ENCODE results near the gene SETD1B. TPM values are rescaled to one million over a fixed set of nuclear protein-coding genes. Genes with fewer than 3 reads are reported as not detected.

Gene SETD1B
- total RNA-seq, 1 donor from 2014 or later, result 1.8 TPM

DNA sequence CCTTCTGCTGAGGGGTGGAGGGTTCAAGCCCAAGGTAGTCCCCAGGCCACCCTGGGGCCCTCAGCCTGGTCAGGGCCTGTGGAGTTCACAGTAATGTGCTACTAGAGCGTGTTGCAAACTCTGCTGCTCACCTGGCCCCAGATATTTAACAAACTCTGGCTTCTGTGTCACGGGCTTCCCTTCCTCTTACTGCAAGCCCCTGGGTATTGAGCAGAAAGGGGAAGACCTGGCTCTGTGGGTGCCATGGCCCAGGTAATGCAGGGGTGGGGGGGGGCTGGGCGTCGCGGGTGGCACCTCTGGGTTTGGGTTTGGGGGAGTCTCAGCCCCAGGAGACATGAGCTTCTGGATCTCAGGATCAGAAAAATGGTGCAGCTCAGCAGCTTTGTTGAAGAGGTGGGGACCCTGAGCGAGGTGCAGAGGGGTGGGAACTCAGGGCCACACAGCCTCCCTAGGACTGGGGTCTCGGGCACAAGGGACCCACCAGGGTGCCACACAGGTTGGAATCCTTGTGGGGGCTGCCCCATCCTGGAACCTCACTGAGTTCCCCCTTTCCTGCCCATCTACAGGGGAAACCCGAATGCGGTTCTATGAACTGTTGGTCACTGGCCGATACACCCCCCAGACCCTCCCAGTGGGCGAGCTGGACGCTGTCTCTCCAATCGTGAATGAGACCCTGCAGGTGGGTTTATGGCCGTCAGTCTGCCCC lies 4.0 kb downstream of the SETD1B start:
- Histone ChIP-seq H4K20me1 (ENCODE audit: low read depth) (peaks cover 67% of the 10 kb centered on the region), H3K27me3 (no peaks in the 10 kb centered on the region), H3K9ac (no peak overlapping the region), H2AFZ (replicated peaks) (no peak overlapping the region), H3K9me3 (ENCODE audit: low read depth) (no peaks in the 10 kb centered on the region), H3K27ac (no peak overlapping the region), H3K4me2 (no peak overlapping the region), H3K4me1 (peaks cover 28% of the 10 kb centered on the region), H3K79me2 (ENCODE audit: low read depth) (peaks cover 89% of the 10 kb centered on the region), H3K36me3 (no peaks in the 10 kb centered on the region), H3F3A (ENCODE audit: low read depth) (peaks cover 32% of the 10 kb centered on the region), H3K4me3 (no peak overlapping the region)
- TF ChIP-seq, protein P1, sequence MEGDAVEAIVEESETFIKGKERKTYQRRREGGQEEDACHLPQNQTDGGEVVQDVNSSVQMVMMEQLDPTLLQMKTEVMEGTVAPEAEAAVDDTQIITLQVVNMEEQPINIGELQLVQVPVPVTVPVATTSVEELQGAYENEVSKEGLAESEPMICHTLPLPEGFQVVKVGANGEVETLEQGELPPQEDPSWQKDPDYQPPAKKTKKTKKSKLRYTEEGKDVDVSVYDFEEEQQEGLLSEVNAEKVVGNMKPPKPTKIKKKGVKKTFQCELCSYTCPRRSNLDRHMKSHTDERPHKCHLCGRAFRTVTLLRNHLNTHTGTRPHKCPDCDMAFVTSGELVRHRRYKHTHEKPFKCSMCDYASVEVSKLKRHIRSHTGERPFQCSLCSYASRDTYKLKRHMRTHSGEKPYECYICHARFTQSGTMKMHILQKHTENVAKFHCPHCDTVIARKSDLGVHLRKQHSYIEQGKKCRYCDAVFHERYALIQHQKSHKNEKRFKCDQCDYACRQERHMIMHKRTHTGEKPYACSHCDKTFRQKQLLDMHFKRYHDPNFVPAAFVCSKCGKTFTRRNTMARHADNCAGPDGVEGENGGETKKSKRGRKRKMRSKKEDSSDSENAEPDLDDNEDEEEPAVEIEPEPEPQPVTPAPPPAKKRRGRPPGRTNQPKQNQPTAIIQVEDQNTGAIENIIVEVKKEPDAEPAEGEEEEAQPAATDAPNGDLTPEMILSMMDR (IDR thresholded peaks at IDR 0.05), result no peak
- TF ChIP-seq EZH2 (IDR thresholded peaks at IDR 0.05) (no peak), EZH2phosphoT487 (IDR thresholded peaks at IDR 0.05) (no peak)
- peaks cover 18% of the 10 kb centered on the region for H3K36me3 Mint-ChIP-seq
- no peak overlapping the region for H3K4me3 Mint-ChIP-seq
- H3K9me3 Mint-ChIP-seq, result no peaks in the 10 kb centered on the region
- no peak for DNase-seq (ENCODE audit: low spot score)
- no peak overlapping the region for H3K27ac Mint-ChIP-seq
- peaks cover 4% of the 10 kb centered on the region for H3K27me3 Mint-ChIP-seq (ENCODE audit: insufficient read depth, low read depth)
- H3K4me1 Mint-ChIP-seq, result peaks cover 34% of the 10 kb centered on the region

DNA sequence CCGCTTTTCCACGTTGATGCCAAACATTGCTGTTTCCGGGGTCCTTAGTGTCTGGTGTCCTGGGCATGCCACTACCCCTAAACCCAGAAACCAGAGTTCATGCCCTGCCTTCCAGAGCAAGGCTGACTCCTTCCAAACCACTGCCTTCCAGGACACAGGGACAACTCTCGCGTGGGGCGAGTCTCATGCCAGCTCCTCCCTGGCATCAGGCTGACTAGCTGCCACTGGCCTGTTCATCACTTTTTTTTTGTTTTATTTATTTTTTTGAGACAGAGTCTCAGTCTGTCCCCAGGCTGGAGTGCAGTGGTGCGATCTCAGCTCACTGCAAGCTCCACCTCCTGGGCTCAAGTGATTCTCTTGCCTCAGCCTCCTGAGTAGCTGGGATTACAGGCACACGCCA lies 4.8 kb downstream of the SETD1B start:
- H3K27me3 ChIP-seq, result no peaks in the 10 kb centered on the region
- H4K20me1 ChIP-seq (ENCODE audit: low read depth), result peaks cover 76% of the 10 kb centered on the region
- no peak overlapping the region for H2AFZ ChIP-seq (replicated peaks)
- H3K4me2 ChIP-seq, result no peak overlapping the region
- Mint-ChIP-seq H3K27ac (no peak overlapping the region), H3K4me3 (no peak overlapping the region), H3K27me3 (ENCODE audit: insufficient read depth, low read depth) (peaks cover 3% of the 10 kb centered on the region), H3K4me1 (peaks cover 39% of the 10 kb centered on the region), H3K9me3 (no peaks in the 10 kb centered on the region), H3K36me3 (peaks cover 19% of the 10 kb centered on the region)
- no peak for DNase-seq (ENCODE audit: low spot score)
- no peak overlapping the region for H3K9ac ChIP-seq
- H3K79me2 ChIP-seq (ENCODE audit: low read depth), result peaks cover 94% of the 10 kb centered on the region
- no peak overlapping the region for H3K4me3 ChIP-seq
- peaks cover 23% of the 10 kb centered on the region for H3F3A ChIP-seq (ENCODE audit: low read depth)
- peaks cover 32% of the 10 kb centered on the region for H3K4me1 ChIP-seq
- no peaks in the 10 kb centered on the region for H3K36me3 ChIP-seq
- TF ChIP-seq EZH2 (IDR thresholded peaks at IDR 0.05) (no peak), EZH2phosphoT487 (IDR thresholded peaks at IDR 0.05) (no peak)
- TF ChIP-seq, protein P1 (IDR thresholded peaks at IDR 0.05), result no peak
- no peaks in the 10 kb centered on the region for H3K9me3 ChIP-seq (ENCODE audit: low read depth)
- H3K27ac ChIP-seq, result no peak overlapping the region

DNA sequence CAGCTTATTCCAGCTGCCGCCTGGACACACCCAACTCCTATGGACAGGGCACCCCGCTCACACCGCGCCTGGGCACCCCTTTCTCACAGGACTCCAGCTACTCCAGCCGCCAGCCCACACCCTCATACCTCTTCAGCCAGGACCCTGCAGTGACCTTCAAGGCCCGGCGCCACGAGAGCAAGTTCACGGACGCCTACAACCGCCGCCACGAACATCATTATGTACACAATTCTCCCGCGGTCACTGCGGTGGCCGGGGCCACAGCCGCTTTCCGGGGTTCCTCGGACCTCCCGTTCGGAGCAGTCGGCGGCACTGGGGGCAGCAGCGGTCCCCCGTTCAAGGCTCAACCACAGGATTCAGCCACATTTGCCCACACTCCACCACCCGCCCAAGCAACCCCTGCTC lies 5.9 kb downstream of the SETD1B start:
- peaks cover 32% of the 10 kb centered on the region for H3K4me1 ChIP-seq
- H3F3A ChIP-seq (ENCODE audit: low read depth), result peaks cover 21% of the 10 kb centered on the region
- H4K20me1 ChIP-seq (ENCODE audit: low read depth), result peaks cover 78% of the 10 kb centered on the region
- no peaks in the 10 kb centered on the region for H3K27me3 ChIP-seq
- peaks cover 90% of the 10 kb centered on the region for H3K79me2 ChIP-seq (ENCODE audit: low read depth)
- H3K4me3 ChIP-seq, result no peak overlapping the region
- H3K4me2 ChIP-seq, result no peak overlapping the region
- Mint-ChIP-seq H3K4me3 (no peak overlapping the region), H3K9me3 (no peaks in the 10 kb centered on the region), H3K27ac (no peak overlapping the region), H3K4me1 (peaks cover 41% of the 10 kb centered on the region), H3K36me3 (peaks cover 20% of the 10 kb centered on the region), H3K27me3 (ENCODE audit: insufficient read depth, low read depth) (peaks cover 3% of the 10 kb centered on the region)
- H3K27ac ChIP-seq, result no peak overlapping the region
- TF ChIP-seq EZH2phosphoT487 (IDR thresholded peaks at IDR 0.05) (no peak), EZH2 (IDR thresholded peaks at IDR 0.05) (no peak)
- TF ChIP-seq, protein P1 (IDR thresholded peaks at IDR 0.05), result no peak
- H3K9ac ChIP-seq, result no peak overlapping the region
- H3K9me3 ChIP-seq (ENCODE audit: low read depth), result no peaks in the 10 kb centered on the region
- no peak overlapping the region for H2AFZ ChIP-seq (replicated peaks)
- H3K36me3 ChIP-seq, result no peaks in the 10 kb centered on the region
- no peak for DNase-seq (ENCODE audit: low spot score)
